ENCODE data around the gene TSEN54. TPM values are rescaled to one million over a fixed set of nuclear protein-coding genes. Genes with fewer than 3 reads are reported as not detected.

TSEN54 gene
- total RNA-seq, 1 experiment from 2014 or later = 36.6 TPM

- CTCF ChIA-PET = interaction anchor here (0.5 kb wide), 1 partner anchor 56 kb away, joined by 3 read pairs; no protein-coding TSS in a partner anchor
- no peak for DNase-seq (ENCODE audit: low spot score)
- Histone ChIP-seq H3K4me3 (ENCODE audit: low read depth, low read length, poor library complexity, severe bottlenecking) (no peak overlapping the region), H3K27me3 (replicated peaks; ENCODE audit: insufficient read depth, low read depth, low read length, poor library complexity) (no peaks in the 10 kb centered on the region), H3K27ac (ENCODE audit: low read depth, low read length, poor library complexity, severe bottlenecking) (no peak overlapping the region), H3K36me3 (ENCODE audit: insufficient read depth, low read length, poor library complexity, severe bottlenecking) (no peaks in the 10 kb centered on the region), H3K4me1 (ENCODE audit: insufficient read depth, low read length, poor library complexity, severe bottlenecking) (no peaks in the 10 kb centered on the region), H3K9me3 (ENCODE audit: low read depth, low read length, poor library complexity, severe bottlenecking) (no peaks in the 10 kb centered on the region)
- no TSS peak for BruUV-seq (replicated peaks)
- POLR2A ChIA-PET (ENCODE audit: low non-redundant PET) = no interaction called here
- intact Hi-C loops (cut with micrococcal nuclease; ENCODE audit: unreplicated experiment) = no loop called here
- TF ChIP-seq CTCF (conservative IDR thresholded peaks at IDR 0.05; ENCODE audit: low read depth, low read length) (no peak), EZH2 (IDR thresholded peaks at IDR 0.05; ENCODE audit: borderline replicate concordance, low read depth, low read length, poor library complexity, severe bottlenecking) (no peak)
Measured at GRCh38 chr17:75544250-75544649, 27.9 kb downstream of the TSEN54 start.

GRCh38 chr17:75546181-75546580 lies 29.9 kb downstream of the TSEN54 start:
- intact Hi-C loops (cut with micrococcal nuclease; ENCODE audit: unreplicated experiment) = no loop called here

GRCh38 chr17:75547091-75547490 lies 30.8 kb downstream of the TSEN54 start:
- H3K36me3 ChIP-seq (ENCODE audit: insufficient read depth, low read length, poor library complexity, severe bottlenecking) = no peaks in the 10 kb centered on the region
- POLR2A ChIA-PET (ENCODE audit: low non-redundant PET) = no interaction called here
- DNase-seq (ENCODE audit: low spot score) = no peak
- H3K4me1 ChIP-seq (ENCODE audit: insufficient read depth, low read length, poor library complexity, severe bottlenecking) = no peaks in the 10 kb centered on the region
- BruUV-seq (replicated peaks) = no TSS peak
- intact Hi-C loops (cut with micrococcal nuclease; ENCODE audit: unreplicated experiment) = no loop called here
- no peak overlapping the region for H3K4me3 ChIP-seq (ENCODE audit: low read depth, low read length, poor library complexity, severe bottlenecking)
- TF ChIP-seq EZH2 (IDR thresholded peaks at IDR 0.05; ENCODE audit: borderline replicate concordance, low read depth, low read length, poor library complexity, severe bottlenecking) = no peak
- no peak for TF ChIP-seq CTCF (conservative IDR thresholded peaks at IDR 0.05; ENCODE audit: low read depth, low read length)
- no peak overlapping the region for H3K27ac ChIP-seq (ENCODE audit: low read depth, low read length, poor library complexity, severe bottlenecking)
- no peaks in the 10 kb centered on the region for H3K27me3 ChIP-seq (replicated peaks; ENCODE audit: insufficient read depth, low read depth, low read length, poor library complexity)
- CTCF ChIA-PET = no interaction called here
- H3K9me3 ChIP-seq (ENCODE audit: low read depth, low read length, poor library complexity, severe bottlenecking) = no peaks in the 10 kb centered on the region

More at GRCh38 chr17:75546181-75546580, 29.9 kb downstream of the TSEN54 start:
- no peaks in the 10 kb centered on the region for H3K36me3 ChIP-seq (ENCODE audit: insufficient read depth, low read length, poor library complexity, severe bottlenecking)
- no peaks in the 10 kb centered on the region for H3K4me1 ChIP-seq (ENCODE audit: insufficient read depth, low read length, poor library complexity, severe bottlenecking)
- BruUV-seq (replicated peaks) = no TSS peak
- no peak overlapping the region for H3K27ac ChIP-seq (ENCODE audit: low read depth, low read length, poor library complexity, severe bottlenecking)
- TF ChIP-seq EZH2 (IDR thresholded peaks at IDR 0.05; ENCODE audit: borderline replicate concordance, low read depth, low read length, poor library complexity, severe bottlenecking) (no peak), CTCF (conservative IDR thresholded peaks at IDR 0.05; ENCODE audit: low read depth, low read length) (no peak)
- H3K9me3 ChIP-seq (ENCODE audit: low read depth, low read length, poor library complexity, severe bottlenecking) = no peaks in the 10 kb centered on the region
- POLR2A ChIA-PET (ENCODE audit: low non-redundant PET) = no interaction called here
- H3K27me3 ChIP-seq (replicated peaks; ENCODE audit: insufficient read depth, low read depth, low read length, poor library complexity) = no peaks in the 10 kb centered on the region
- DNase-seq (ENCODE audit: low spot score) = no peak
- H3K4me3 ChIP-seq (ENCODE audit: low read depth, low read length, poor library complexity, severe bottlenecking) = no peak overlapping the region
- CTCF ChIA-PET = no interaction called here

Measured in A673 (cell line).